Nephron progenitor cell (in vitro differentiated cells): ENCODE measurements around the gene TNFRSF17.
"Not testable (repeated sequence)": the region's sequence is repeated elsewhere in the genome, so short reads cannot be mapped to it uniquely, and the experiment has no call there.

Source experiments
- DNase-seq: peaks from one replicate; pipeline ENCODE4 v3.0.0; 2021
- H3K27ac Mint-ChIP-seq: 2 replicates; pipeline ENCODE4 v1.8.0; 2021; ENCODE audit warnings: mild to moderate bottlenecking, moderate library complexity, mixed read lengths
- H3K27me3 Mint-ChIP-seq: 2 replicates; pipeline ENCODE4 v1.8.0; 2021; ENCODE audit warnings: mild to moderate bottlenecking, low read depth, mixed read lengths; ENCODE audit not compliant: poor library complexity
- H3K36me3 Mint-ChIP-seq: 2 replicates; pipeline ENCODE4 v1.8.0; 2021; ENCODE audit warnings: low read depth, mixed read lengths
- H3K4me1 Mint-ChIP-seq: 2 replicates; pipeline ENCODE4 v1.8.0; 2021; ENCODE audit warnings: mixed read lengths
- H3K4me3 Mint-ChIP-seq: 2 replicates; pipeline ENCODE4 v1.8.0; 2021; ENCODE audit warnings: mild to moderate bottlenecking, moderate library complexity, mixed read lengths
- H3K9me3 Mint-ChIP-seq: 2 replicates; pipeline ENCODE4 v1.8.0; 2021; ENCODE audit warnings: mild to moderate bottlenecking, moderate library complexity, mixed read lengths
- TF ChIP-seq, protein P1 (sequence below): fragments of 200-600 bp; sonication (generic); IDR thresholded peaks from 2 replicates; pipeline ENCODE4 v1.5.0; 2021; ENCODE audit warnings: antibody characterized with exemption

Gene TNFRSF17

DNA sequence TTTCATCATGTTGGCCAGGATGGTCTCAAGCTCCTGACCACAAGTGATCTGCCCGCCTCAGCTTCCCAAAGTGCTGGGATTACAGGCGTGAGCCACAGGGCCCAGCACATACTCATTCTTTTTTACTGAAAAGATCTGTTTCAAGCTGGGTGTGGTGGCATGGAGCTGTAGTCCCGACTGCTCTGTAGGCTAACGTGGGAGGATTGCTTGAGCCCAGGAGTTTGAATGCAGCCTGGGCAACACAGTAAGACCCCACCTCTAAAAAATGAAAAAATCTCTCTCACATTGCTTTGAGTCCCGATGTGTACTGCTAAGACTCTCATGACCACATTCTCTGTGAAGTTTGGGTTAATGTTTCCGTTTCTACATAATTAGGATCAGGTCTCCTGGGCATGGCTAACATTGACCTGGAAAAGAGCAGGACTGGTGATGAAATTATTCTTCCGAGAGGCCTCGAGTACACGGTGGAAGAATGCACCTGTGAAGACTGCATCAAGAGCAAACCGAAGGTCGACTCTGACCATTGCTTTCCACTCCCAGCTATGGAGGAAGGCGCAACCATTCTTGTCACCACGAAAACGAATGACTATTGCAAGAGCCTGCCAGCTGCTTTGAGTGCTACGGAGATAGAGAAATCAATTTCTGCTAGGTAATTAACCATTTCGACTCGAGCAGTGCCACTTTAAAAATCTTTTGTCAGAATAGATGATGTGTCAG, 2.3 kb downstream of the TNFRSF17 start:
- no peaks in the 10 kb centered on the region for H3K4me1 Mint-ChIP-seq
- TF ChIP-seq, protein P1, sequence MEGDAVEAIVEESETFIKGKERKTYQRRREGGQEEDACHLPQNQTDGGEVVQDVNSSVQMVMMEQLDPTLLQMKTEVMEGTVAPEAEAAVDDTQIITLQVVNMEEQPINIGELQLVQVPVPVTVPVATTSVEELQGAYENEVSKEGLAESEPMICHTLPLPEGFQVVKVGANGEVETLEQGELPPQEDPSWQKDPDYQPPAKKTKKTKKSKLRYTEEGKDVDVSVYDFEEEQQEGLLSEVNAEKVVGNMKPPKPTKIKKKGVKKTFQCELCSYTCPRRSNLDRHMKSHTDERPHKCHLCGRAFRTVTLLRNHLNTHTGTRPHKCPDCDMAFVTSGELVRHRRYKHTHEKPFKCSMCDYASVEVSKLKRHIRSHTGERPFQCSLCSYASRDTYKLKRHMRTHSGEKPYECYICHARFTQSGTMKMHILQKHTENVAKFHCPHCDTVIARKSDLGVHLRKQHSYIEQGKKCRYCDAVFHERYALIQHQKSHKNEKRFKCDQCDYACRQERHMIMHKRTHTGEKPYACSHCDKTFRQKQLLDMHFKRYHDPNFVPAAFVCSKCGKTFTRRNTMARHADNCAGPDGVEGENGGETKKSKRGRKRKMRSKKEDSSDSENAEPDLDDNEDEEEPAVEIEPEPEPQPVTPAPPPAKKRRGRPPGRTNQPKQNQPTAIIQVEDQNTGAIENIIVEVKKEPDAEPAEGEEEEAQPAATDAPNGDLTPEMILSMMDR = no peak
- H3K36me3 Mint-ChIP-seq = peaks cover 3% of the 10 kb centered on the region
- peaks cover 11% of the 10 kb centered on the region for H3K27me3 Mint-ChIP-seq
- H3K9me3 Mint-ChIP-seq = no peaks in the 10 kb centered on the region
- H3K27ac Mint-ChIP-seq = no peak overlapping the region
- H3K4me3 Mint-ChIP-seq = no peak overlapping the region
- DNase-seq = no peak

DNA sequence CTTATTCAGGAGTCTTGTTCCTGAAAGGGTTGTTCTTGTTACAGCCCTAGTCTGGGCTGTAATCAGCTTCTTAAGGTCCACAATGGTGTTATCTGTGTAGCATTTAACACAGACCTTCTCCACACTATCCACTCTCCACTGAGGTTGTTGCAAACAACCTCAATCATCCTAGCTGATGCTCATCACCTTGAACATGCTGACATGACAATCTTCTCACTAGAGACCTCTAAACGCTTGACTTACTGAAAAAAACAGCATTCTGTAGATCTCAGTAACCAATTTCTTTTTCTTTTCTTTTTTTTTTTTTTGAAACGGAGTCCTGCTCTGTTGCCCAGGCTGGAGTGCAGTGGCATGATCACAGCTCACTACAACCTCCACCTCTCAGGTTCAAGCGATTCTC, 3.6 kb downstream of the TNFRSF17 start:
- TF ChIP-seq, protein P1 = no peak
- H3K9me3 Mint-ChIP-seq = no peaks in the 10 kb centered on the region
- DNase-seq = no peak
- H3K36me3 Mint-ChIP-seq = peaks cover 7% of the 10 kb centered on the region
- H3K4me1 Mint-ChIP-seq = no peaks in the 10 kb centered on the region
- no peak overlapping the region for H3K4me3 Mint-ChIP-seq
- no peak overlapping the region for H3K27ac Mint-ChIP-seq
- H3K27me3 Mint-ChIP-seq = peaks cover 11% of the 10 kb centered on the region

GRCh38 chr16:11970292-11970691, 5.3 kb downstream of the TNFRSF17 start:
- not testable (repeated sequence) for H3K4me1 Mint-ChIP-seq
- peaks cover 16% of the 10 kb centered on the region for H3K36me3 Mint-ChIP-seq

DNA sequence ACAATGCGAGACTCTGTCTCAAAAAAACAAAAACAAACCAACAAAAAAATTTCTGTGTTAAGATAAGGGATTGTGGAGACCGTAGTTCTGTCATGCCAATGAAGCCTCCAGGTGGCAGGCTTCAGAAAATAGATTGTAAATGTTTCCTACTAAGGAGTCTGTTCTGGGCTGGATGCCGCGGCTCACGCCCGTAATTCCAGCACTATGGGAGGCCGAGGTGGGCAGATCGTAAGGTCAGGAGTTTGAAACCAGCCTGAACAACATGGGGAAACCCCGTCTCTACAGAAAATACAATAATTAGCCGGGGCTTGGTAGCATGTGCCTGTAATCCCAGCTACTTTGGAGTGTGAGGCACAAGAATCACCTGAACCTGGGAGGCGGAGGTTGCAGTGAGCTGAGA, 7.1 kb downstream of the TNFRSF17 start:
- no peaks in the 10 kb centered on the region for H3K9me3 Mint-ChIP-seq
- H3K27me3 Mint-ChIP-seq = peaks cover 9% of the 10 kb centered on the region
- peaks cover 21% of the 10 kb centered on the region for H3K36me3 Mint-ChIP-seq
- H3K4me1 Mint-ChIP-seq = peaks cover 16% of the 10 kb centered on the region
- H3K27ac Mint-ChIP-seq = no peak overlapping the region
- DNase-seq = no peak
- no peak overlapping the region for H3K4me3 Mint-ChIP-seq
- TF ChIP-seq, protein P1 = no peak

More at GRCh38 chr16:11970292-11970691, 5.3 kb downstream of the TNFRSF17 start:
- not testable (repeated sequence) for DNase-seq, H3K27ac Mint-ChIP-seq, H3K4me3 Mint-ChIP-seq, H3K9me3 Mint-ChIP-seq
- H3K27me3 Mint-ChIP-seq = peaks cover 14% of the 10 kb centered on the region

GRCh38 chr16:11973070-11973469, 8.1 kb downstream of the TNFRSF17 start:
- H3K9me3 Mint-ChIP-seq = no peaks in the 10 kb centered on the region
- TF ChIP-seq, protein P1 = no peak
- no peak for DNase-seq
- no peak overlapping the region for H3K27ac Mint-ChIP-seq
- H3K4me1 Mint-ChIP-seq = peaks cover 26% of the 10 kb centered on the region
- peaks cover 21% of the 10 kb centered on the region for H3K36me3 Mint-ChIP-seq
- H3K27me3 Mint-ChIP-seq = peaks cover 9% of the 10 kb centered on the region
- no peak overlapping the region for H3K4me3 Mint-ChIP-seq

DNA sequence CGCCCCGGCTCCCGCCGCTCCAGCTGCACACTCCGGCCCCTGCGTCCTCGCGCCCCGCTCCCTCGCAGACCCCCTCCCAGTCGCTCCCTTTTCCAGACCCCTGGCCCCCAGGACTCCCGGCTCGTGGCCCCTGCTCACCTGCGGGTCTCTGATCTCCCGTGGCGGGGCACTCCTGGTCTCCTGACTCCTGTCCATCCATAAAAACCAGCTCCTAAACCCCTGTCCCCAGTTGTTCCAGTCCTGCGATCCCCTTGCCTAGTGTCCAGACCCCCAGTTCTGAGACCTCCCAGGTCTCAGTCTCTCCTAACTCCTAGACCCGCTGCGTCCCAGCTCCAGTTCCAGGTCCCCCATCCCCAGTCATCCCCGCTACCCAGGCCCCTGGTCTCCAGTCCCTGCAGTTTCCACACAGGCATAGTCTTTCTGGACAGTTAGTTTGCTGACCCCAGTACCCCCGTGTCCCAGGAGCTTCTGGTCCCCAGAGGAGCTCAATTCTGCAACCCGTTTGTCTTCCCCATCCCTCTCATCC, 11.9 kb downstream of the TNFRSF17 start:
- Mint-ChIP-seq H3K27me3 (peaks cover 21% of the 10 kb centered on the region), H3K9me3 (no peaks in the 10 kb centered on the region), H3K4me1 (peaks cover 36% of the 10 kb centered on the region), H3K36me3 (peaks cover 21% of the 10 kb centered on the region), H3K4me3 (peak overlapping the region; percentile 99), H3K27ac (peak overlapping the region; percentile 42)
- no peak for DNase-seq
- TF ChIP-seq, protein P1 = no peak
